ENCODE data around the gene GPSM1. TPM values are rescaled to one million over a fixed set of nuclear protein-coding genes. Genes with fewer than 3 reads are reported as not detected.
A peak's percentile ranks its signal among the peaks of the same experiment; 100 is the strongest.

GPSM1 gene
- total and polyA plus RNA-seq, 8 donors = 3.5 to 17.4 (median 12.1) TPM

DNA sequence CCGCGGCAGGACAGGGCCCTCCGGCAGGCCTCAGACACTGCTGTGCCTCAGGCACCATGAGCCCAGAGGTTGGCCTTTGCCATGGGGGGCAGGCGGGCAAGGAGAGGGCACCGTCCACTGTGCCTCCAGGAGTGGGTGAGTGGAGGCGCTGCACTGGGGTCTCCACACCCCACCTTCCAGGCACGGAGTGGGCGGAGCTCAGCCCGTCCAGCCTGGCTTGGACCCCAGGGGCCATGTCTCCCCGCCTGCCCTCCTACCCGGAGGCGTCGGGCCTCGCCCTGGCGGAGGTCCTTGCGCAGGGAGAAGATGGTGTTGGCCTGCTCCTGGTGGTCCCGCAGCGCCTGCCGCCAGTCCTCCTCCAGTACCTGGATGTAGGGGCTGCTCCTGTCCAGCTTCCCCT, 42.7 kb downstream of the GPSM1 start:
- intact Hi-C loops (cut with DNase I; ENCODE audit: low total_unique reads) = no loop called here
- no peak overlapping the region for H3K27ac ChIP-seq
- H3K36me3 ChIP-seq = peaks cover 0 to 7% (median 0%) of the 10 kb centered on the region in 4 donors
- no peaks in the 10 kb centered on the region for H3K9me3 ChIP-seq
- H3K4me1 ChIP-seq = peaks cover 12 to 30% (median 17%) of the 10 kb centered on the region in 4 donors
- no peaks in the 10 kb centered on the region for H3K27me3 ChIP-seq
- no peak overlapping the region for H3K4me3 ChIP-seq
- WGBS, 5 donors = 93 to 98% (median 95%) methylated on average over 6 to 19 of the region's 19 CpGs
- no peak for TF ChIP-seq EP300 (IDR thresholded peaks at IDR 0.05)
- no peak for TF ChIP-seq POLR2AphosphoS5 (IDR thresholded peaks at IDR 0.05)
- no peak for TF ChIP-seq POLR2A (IDR thresholded peaks at IDR 0.05)
- TF ChIP-seq CTCF (IDR thresholded peaks at IDR 0.05) = no peak
- no peak for DNase-seq

GRCh38 chr9:136370687-136371532, 43.6 kb downstream of the GPSM1 start:
- 89 to 95% (median 93%) methylated on average over 32 to 54 of the region's 54 CpGs for WGBS, 5 donors
- no peak for DNase-seq
- Histone ChIP-seq H3K36me3 (peaks cover 0 to 7% (median 0%) of the 10 kb centered on the region in 4 donors), H3K9me3 (no peaks in the 10 kb centered on the region), H3K4me1 (peaks cover 12 to 23% (median 17%) of the 10 kb centered on the region in 4 donors), H3K27me3 (no peaks in the 10 kb centered on the region), H3K27ac (no peak overlapping the region), H3K4me3 (no peak overlapping the region)
- intact Hi-C loops (cut with DNase I; ENCODE audit: low total_unique reads) = no loop called here
- TF ChIP-seq POLR2A (IDR thresholded peaks at IDR 0.05) (no peak), CTCF (IDR thresholded peaks at IDR 0.05) (no peak), POLR2AphosphoS5 (IDR thresholded peaks at IDR 0.05) (no peak), EP300 (IDR thresholded peaks at IDR 0.05) (no peak)

- TF ChIP-seq CTCF (IDR thresholded peaks at IDR 0.05) (no peak), POLR2AphosphoS5 (IDR thresholded peaks at IDR 0.05) (no peak), EP300 (IDR thresholded peaks at IDR 0.05) (no peak), POLR2A (IDR thresholded peaks at IDR 0.05) (no peak)
- intact Hi-C loops (cut with DNase I; ENCODE audit: low total_unique reads) = no loop called here
- H3K27ac ChIP-seq = no peak overlapping the region
- no peaks in the 10 kb centered on the region for H3K9me3 ChIP-seq
- DNase-seq = no peak
- H3K4me3 ChIP-seq = no peak overlapping the region
- H3K4me1 ChIP-seq = peaks cover 12 to 20% (median 16%) of the 10 kb centered on the region in 4 donors
- 86 to 92% (median 87%) methylated on average over 10 to 13 of the region's 13 CpGs for WGBS, 5 donors
- H3K27me3 ChIP-seq = no peaks in the 10 kb centered on the region
- peaks cover 0 to 7% (median 0%) of the 10 kb centered on the region in 4 donors for H3K36me3 ChIP-seq
Observed at GRCh38 chr9:136371533-136371880, 44.2 kb downstream of the GPSM1 start.

GRCh38 chr9:136372006-136372405, 44.7 kb downstream of the GPSM1 start:
- TF ChIP-seq POLR2A (IDR thresholded peaks at IDR 0.05) (no peak), POLR2AphosphoS5 (IDR thresholded peaks at IDR 0.05) (no peak), EP300 (IDR thresholded peaks at IDR 0.05) (no peak), CTCF (IDR thresholded peaks at IDR 0.05) (no peak)
- H3K4me3 ChIP-seq = peak overlapping the region in 1 of 4 donors; percentile 39
- H3K27ac ChIP-seq = peak overlapping the region in 2 of 5 donors; percentile 50 to 52
- WGBS, 5 donors = 79 to 91% (median 91%) methylated on average over 8 to 21 of the region's 21 CpGs
- H3K9me3 ChIP-seq = no peaks in the 10 kb centered on the region
- H3K4me1 ChIP-seq = peaks cover 12 to 20% (median 16%) of the 10 kb centered on the region in 4 donors
- no peak for DNase-seq
- H3K27me3 ChIP-seq = no peaks in the 10 kb centered on the region
- intact Hi-C loops (cut with DNase I; ENCODE audit: low total_unique reads) = no loop called here
- H3K36me3 ChIP-seq = peaks cover 0 to 7% (median 0%) of the 10 kb centered on the region in 4 donors
